Spleen (tissue), 7 donors: ENCODE measurements around the gene BSN.

ENCODE experiments used
- POLR2A ChIP-seq, 3 donors: fragments of 450-650 bp; IDR thresholded peaks; one replicate each; pipeline ENCODE4 v1.5.1; 2017; ENCODE audit warnings: antibody characterized with exemption in 3 of 3, mild to moderate bottlenecking in 1 of 3
- POLR2AphosphoS5 ChIP-seq, 3 donors: sonication (generic); formaldehyde crosslinking; IDR thresholded peaks; one replicate each; pipeline ENCODE4 v1.5.1; 2017; ENCODE audit warnings: antibody characterized with exemption in 3 of 3
- TF ChIP-seq, protein P1 (sequence below), 11 experiments: fragments of 200-600 bp in 7 of 11; fragments of 450-650 bp in 4 of 11; sonication (generic) in 4 of 11; IDR thresholded peaks in 8 of 11; conservative IDR thresholded peaks in 3 of 11; 1 replicate in 7 of 11; 2 replicates in 4 of 11; pipeline versions ENCODE4 v1.4.0 to v1.8.0; 2016 to 2021; ENCODE audit warnings: antibody characterized with exemption in 11 of 11, inconsistent platforms in 4 of 11, mild to moderate bottlenecking in 1 of 11
- donor health status: DM: no; HTN: no; CAD: no; lungs with moderate emphysema.
- donor health status: DM: no; HTN: no; CAD: no.
- donor health status: DM: no; HTN: no; CAD: no.

DNA sequence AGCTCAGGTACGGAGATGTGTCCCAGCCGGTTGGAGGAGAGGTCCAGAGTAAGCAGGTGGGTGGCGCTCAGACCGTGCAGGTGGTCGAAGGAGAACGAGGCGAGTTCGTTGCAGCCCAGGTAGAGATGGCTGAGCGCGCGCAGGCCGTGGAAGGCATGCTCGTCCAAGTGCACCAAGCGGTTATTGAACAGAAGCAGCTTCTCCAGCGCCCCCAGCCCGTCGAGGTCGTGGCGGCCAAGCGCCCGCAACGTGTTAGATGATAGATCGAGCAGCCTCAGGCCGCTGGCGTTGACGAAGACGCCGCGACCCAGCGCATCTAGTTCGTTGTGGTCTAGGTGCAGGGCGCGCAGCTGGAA, 164.6 kb downstream of the BSN start:
- TF ChIP-seq, protein P1, sequence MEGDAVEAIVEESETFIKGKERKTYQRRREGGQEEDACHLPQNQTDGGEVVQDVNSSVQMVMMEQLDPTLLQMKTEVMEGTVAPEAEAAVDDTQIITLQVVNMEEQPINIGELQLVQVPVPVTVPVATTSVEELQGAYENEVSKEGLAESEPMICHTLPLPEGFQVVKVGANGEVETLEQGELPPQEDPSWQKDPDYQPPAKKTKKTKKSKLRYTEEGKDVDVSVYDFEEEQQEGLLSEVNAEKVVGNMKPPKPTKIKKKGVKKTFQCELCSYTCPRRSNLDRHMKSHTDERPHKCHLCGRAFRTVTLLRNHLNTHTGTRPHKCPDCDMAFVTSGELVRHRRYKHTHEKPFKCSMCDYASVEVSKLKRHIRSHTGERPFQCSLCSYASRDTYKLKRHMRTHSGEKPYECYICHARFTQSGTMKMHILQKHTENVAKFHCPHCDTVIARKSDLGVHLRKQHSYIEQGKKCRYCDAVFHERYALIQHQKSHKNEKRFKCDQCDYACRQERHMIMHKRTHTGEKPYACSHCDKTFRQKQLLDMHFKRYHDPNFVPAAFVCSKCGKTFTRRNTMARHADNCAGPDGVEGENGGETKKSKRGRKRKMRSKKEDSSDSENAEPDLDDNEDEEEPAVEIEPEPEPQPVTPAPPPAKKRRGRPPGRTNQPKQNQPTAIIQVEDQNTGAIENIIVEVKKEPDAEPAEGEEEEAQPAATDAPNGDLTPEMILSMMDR (IDR thresholded peaks at IDR 0.05 in 8 of 11, conservative IDR thresholded peaks at IDR 0.05 in 3 of 11) = no peak
- TF ChIP-seq POLR2AphosphoS5 (IDR thresholded peaks at IDR 0.05) (no peak), POLR2A (IDR thresholded peaks at IDR 0.05) (no peak)
